Endodermal cell (in vitro differentiated cells): ENCODE measurements around the gene OR10P1. TPM values are rescaled to one million over a fixed set of nuclear protein-coding genes. Genes with fewer than 3 reads are reported as not detected.
"Not testable (repeated sequence)": the region's sequence is repeated elsewhere in the genome, so short reads cannot be mapped to it uniquely, and the experiment has no call there.

Source experiments
- DNase-seq: peaks from one replicate; pipeline ENCODE4 v3.0.0-alpha.2; 2017
- H3K27ac ChIP-seq: 2 replicates; pipeline ENCODE4 v1.5.1; 2013; ENCODE audit warnings: mild to moderate bottlenecking, low read depth, low read length, moderate library complexity
- H3K27me3 ChIP-seq: 2 replicates; pipeline ENCODE4 v1.6.1; 2013; ENCODE audit warnings: mild to moderate bottlenecking, low read length, moderate library complexity; ENCODE audit not compliant: insufficient read depth, control insufficient read depth, poor library complexity, severe bottlenecking
- H3K36me3 ChIP-seq: 2 replicates; pipeline ENCODE4 v1.7.0; 2013; ENCODE audit warnings: mild to moderate bottlenecking, low read length, moderate library complexity; ENCODE audit not compliant: control insufficient read depth, insufficient read depth
- H3K4me1 ChIP-seq: one replicate; pipeline ENCODE4 v1.7.0; 2013; ENCODE audit warnings: low read length; ENCODE audit not compliant: control insufficient read depth, insufficient read depth
- H3K4me3 ChIP-seq: 2 replicates; pipeline ENCODE4 v1.5.1; 2013; ENCODE audit warnings: mild to moderate bottlenecking, low read length, moderate library complexity
- H3K9ac ChIP-seq: 2 replicates; pipeline ENCODE4 v1.6.1; 2013; ENCODE audit warnings: mild to moderate bottlenecking, low read length, moderate library complexity; ENCODE audit not compliant: poor library complexity, severe bottlenecking; ENCODE audit errors: extremely low read depth
- H3K9me3 ChIP-seq: 2 replicates; pipeline ENCODE4 v1.6.1; 2013; ENCODE audit warnings: mild to moderate bottlenecking, low read length, moderate library complexity; ENCODE audit not compliant: control insufficient read depth
- H3K27ac Mint-ChIP-seq: 2 replicates; pipeline ENCODE4 v1.8.0; 2020; ENCODE audit warnings: mixed read lengths
- H3K27me3 Mint-ChIP-seq: 2 replicates; pipeline ENCODE4 v1.8.0; 2021; ENCODE audit warnings: mild to moderate bottlenecking, mixed read lengths; ENCODE audit not compliant: insufficient read depth
- H3K36me3 Mint-ChIP-seq: 2 replicates; pipeline ENCODE4 v1.8.0; 2020; ENCODE audit warnings: low read depth, mixed read lengths
- H3K4me1 Mint-ChIP-seq: 2 replicates; pipeline ENCODE4 v1.8.0; 2020; ENCODE audit warnings: mixed read lengths
- H3K4me3 Mint-ChIP-seq: 2 replicates; pipeline ENCODE4 v1.8.0; 2020; ENCODE audit warnings: mild to moderate bottlenecking, moderate library complexity, mixed read lengths
- H3K9me3 Mint-ChIP-seq: 2 replicates; pipeline ENCODE4 v1.8.0; 2020; ENCODE audit warnings: mild to moderate bottlenecking, mixed read lengths
- WGBS, 2 experiments: methylation state at CpG; one replicate each; pipeline versions ENCODE4 v1.1.5 to v1.1.7; 2013; ENCODE audit warnings: missing lambda C conversion rate in 2 of 2, mixed read lengths in 1 of 2; ENCODE audit not compliant: insufficient coverage in 1 of 2, insufficient read length in 1 of 2; 5-methylcytosine and 5-hydroxymethylcytosine counted together
- long read RNA-seq, 4 experiments: library from polyadenylated mRNA in 2 of 4; library from RNA in 1 of 4; library from capped mRNA in 1 of 4; stranded (forward) in 3 of 4; unstranded in 1 of 4; transcript quantifications; one replicate each; pipeline ENCODE4 v2.0.0, GENCODE V29; 2020 to 2021; ENCODE audit warnings: inconsistent platforms in 1 of 4
- polyA plus RNA-seq, 2 experiments: library from polyadenylated mRNA; stranded (reverse); fragments of 50-300 nt; gene quantifications; one replicate each; pipeline ENCODE4 v1.2.3, GENCODE V29; 2013
- total RNA-seq, 2 donors: library from RNA; stranded (reverse); fragmentation: NEBNext Ultra II Directional in 1 of 2; extraction: Animal tissue kit (Norgen Biotek cat#: 25700) in 1 of 2; gene quantifications; 2 replicates in 1 of 2; 3 replicates in 1 of 2; pipeline ENCODE4 v1.2.1, GENCODE V29; 2021
- TF ChIP-seq, protein P1 (sequence below): fragments of 200-600 bp; sonication (generic); conservative IDR thresholded peaks from 2 replicates; pipeline ENCODE4 v1.5.0; 2021; ENCODE audit warnings: antibody characterized with exemption, mild to moderate bottlenecking

Gene OR10P1, protein sequence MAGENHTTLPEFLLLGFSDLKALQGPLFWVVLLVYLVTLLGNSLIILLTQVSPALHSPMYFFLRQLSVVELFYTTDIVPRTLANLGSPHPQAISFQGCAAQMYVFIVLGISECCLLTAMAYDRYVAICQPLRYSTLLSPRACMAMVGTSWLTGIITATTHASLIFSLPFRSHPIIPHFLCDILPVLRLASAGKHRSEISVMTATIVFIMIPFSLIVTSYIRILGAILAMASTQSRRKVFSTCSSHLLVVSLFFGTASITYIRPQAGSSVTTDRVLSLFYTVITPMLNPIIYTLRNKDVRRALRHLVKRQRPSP
- not detected for total RNA-seq
- polyA plus RNA-seq (2013, experiment 1 of 2) = not detected
- polyA plus RNA-seq (2013, experiment 2 of 2) = not detected
- long read RNA-seq, experiment 1 = 0 reads
- long read RNA-seq, experiment 2 = 0 reads
- long read RNA-seq, experiment 3 = 0 reads
- long read RNA-seq, experiment 4 = 0 reads

DNA sequence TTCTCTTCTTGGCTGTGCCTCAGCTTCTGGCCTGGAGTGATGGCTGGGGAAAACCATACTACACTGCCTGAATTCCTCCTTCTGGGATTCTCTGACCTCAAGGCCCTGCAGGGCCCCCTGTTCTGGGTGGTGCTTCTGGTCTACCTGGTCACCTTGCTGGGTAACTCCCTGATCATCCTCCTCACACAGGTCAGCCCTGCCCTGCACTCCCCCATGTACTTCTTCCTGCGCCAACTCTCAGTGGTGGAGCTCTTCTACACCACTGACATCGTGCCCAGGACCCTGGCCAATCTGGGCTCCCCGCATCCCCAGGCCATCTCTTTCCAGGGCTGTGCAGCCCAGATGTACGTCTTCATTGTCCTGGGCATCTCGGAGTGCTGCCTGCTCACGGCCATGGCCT, at the start of gene OR10P1:
OR10P1 (plus strand) TSS at position 40 of the 400 bp plus-strand sequence; CDS start at position 40, 0 bp downstream.
- no peaks in the 10 kb centered on the region for H3K9me3 Mint-ChIP-seq
- H3K27ac ChIP-seq = no peak within 1 kb of the TSS
- H3K27me3 ChIP-seq = no peaks in the 10 kb centered on the region
- H3K36me3 ChIP-seq = no peaks in the 10 kb centered on the region
- TF ChIP-seq, protein P1, sequence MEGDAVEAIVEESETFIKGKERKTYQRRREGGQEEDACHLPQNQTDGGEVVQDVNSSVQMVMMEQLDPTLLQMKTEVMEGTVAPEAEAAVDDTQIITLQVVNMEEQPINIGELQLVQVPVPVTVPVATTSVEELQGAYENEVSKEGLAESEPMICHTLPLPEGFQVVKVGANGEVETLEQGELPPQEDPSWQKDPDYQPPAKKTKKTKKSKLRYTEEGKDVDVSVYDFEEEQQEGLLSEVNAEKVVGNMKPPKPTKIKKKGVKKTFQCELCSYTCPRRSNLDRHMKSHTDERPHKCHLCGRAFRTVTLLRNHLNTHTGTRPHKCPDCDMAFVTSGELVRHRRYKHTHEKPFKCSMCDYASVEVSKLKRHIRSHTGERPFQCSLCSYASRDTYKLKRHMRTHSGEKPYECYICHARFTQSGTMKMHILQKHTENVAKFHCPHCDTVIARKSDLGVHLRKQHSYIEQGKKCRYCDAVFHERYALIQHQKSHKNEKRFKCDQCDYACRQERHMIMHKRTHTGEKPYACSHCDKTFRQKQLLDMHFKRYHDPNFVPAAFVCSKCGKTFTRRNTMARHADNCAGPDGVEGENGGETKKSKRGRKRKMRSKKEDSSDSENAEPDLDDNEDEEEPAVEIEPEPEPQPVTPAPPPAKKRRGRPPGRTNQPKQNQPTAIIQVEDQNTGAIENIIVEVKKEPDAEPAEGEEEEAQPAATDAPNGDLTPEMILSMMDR = no peak
- 86 to 100% methylated on average over 4 to 6 of the region's 6 CpGs for WGBS, 2 experiments
- no peak within 1 kb of the TSS for H3K4me3 Mint-ChIP-seq
- no peak within 1 kb of the TSS for H3K4me3 ChIP-seq
- H3K9me3 ChIP-seq = no peaks in the 10 kb centered on the region
- peaks cover 26% of the 10 kb centered on the region for H3K27me3 Mint-ChIP-seq
- no peak within 1 kb of the TSS for H3K27ac Mint-ChIP-seq
- no peaks in the 10 kb centered on the region for H3K4me1 ChIP-seq
- H3K36me3 Mint-ChIP-seq = no peaks in the 10 kb centered on the region
- DNase-seq = peak; percentile 34
- H3K9ac ChIP-seq = no peak within 1 kb of the TSS
- peaks cover 19% of the 10 kb centered on the region for H3K4me1 Mint-ChIP-seq

DNA sequence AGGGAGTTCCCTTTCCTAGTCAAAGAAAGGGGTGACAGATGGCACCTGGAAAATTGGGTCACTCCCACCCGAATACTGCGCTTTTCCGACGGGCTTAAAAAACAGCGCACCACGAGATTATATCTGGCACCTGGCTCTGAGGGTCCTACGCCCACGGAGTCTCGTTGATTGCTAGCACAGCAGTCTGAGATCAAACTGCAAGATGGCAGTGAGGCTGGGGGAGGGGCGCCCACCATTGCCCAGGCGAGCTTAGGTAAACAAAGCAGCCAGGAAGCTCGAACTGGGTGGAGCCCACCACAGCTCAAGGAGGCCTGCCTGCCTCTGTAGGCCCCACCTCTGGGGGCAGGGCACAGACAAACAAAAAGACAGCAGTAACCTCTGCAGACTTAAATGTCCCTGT, 46.5 kb upstream of the OR10P1 start:
- not testable (repeated sequence) for H3K4me3 Mint-ChIP-seq, H3K4me1 ChIP-seq, H3K4me3 ChIP-seq, H3K9ac ChIP-seq, H3K36me3 ChIP-seq, H3K27me3 ChIP-seq, H3K9me3 ChIP-seq, H3K36me3 Mint-ChIP-seq, H3K4me1 Mint-ChIP-seq, H3K27ac ChIP-seq, H3K27ac Mint-ChIP-seq, H3K27me3 Mint-ChIP-seq
- peak; percentile 51 for DNase-seq
- 70 to 81% methylated on average over 9 to 12 of the region's 12 CpGs for WGBS, 2 experiments
- peaks cover 43% of the 10 kb centered on the region for H3K9me3 Mint-ChIP-seq

DNA sequence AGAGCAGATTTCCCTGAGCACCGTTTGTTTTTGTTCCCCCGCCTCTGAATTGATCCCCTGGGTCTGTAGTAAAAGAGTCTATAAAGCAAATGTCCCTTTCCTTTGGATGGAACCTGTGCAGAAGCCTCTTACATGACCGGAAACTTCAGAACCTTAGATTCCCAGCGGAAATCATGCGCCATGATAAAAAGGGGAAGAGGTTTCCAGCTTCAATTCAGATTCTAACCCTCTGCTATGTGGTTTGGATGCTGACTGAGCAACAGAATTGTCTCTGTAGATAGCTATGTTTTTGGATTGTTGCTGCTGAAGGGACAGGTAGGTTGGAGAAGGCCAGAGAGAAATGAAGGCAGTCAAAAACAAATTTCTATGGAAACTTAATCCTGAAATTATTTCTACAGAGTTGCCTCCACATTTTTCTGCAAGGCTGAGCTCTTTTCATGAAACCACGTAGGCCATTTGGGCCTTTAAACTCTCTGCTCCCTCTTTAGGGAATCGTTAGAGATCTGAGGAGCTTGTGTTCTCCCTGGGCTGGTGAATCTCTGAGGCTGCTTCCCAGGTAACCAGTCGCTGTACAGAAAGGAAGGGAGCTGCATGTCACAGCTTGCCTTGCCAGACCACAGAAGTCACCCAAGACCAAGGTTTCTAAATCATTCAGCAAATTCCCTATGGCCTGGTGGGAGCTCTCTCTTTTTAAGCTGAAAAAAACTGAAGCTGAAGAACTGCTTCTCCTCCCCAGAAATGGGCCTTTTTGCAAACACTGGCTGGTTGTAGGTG, 28.7 kb upstream of the OR10P1 start:
- H3K27me3 Mint-ChIP-seq = peaks cover 12% of the 10 kb centered on the region
- Histone ChIP-seq H3K36me3 (no peaks in the 10 kb centered on the region), H3K27ac (no peak overlapping the region), H3K4me1 (no peaks in the 10 kb centered on the region), H3K4me3 (no peak overlapping the region), H3K27me3 (no peaks in the 10 kb centered on the region), H3K9ac (no peak overlapping the region), H3K9me3 (no peaks in the 10 kb centered on the region)
- DNase-seq = no peak
- peaks cover 29% of the 10 kb centered on the region for H3K4me1 Mint-ChIP-seq
- no peaks in the 10 kb centered on the region for H3K36me3 Mint-ChIP-seq
- peak overlapping the region; percentile 4 for H3K27ac Mint-ChIP-seq
- WGBS, 2 experiments = 83 to 90% methylated on average over 1 to 8 of the region's 8 CpGs
- TF ChIP-seq, protein P1 = no peak
- no peak overlapping the region for H3K4me3 Mint-ChIP-seq
- H3K9me3 Mint-ChIP-seq = peaks cover 2% of the 10 kb centered on the region
